ENCODE measurements around the gene IRAK1.
"Not testable (repeated sequence)": the region's sequence is repeated elsewhere in the genome, so short reads cannot be mapped to it uniquely, and the experiment has no call there.

The IRAK1 gene

DNA sequence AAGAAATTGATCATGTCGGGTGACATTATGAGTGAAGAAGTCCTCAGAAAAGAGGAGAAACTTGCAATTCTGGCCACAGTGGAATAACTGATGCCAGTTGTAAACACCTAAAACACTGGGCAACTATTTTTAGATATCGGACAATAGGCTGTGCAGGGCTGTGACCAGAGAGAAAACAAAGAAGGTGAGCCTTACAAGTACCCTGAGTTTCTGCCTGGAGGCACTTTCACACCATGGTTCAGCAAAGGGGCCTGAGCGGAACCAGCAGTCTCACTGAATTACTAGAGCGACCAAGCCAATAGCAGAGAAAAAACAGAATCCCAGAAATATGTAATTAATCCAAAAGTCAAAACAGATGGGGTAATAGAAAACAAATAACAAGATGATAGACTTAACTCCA lies 11.2 kb downstream of the IRAK1 start:
- no peak overlapping the region for H3K4me3 ChIP-seq (ENCODE audit: low read depth, low read length)
- no peak for DNase-seq (ENCODE audit: low read depth)

DNA sequence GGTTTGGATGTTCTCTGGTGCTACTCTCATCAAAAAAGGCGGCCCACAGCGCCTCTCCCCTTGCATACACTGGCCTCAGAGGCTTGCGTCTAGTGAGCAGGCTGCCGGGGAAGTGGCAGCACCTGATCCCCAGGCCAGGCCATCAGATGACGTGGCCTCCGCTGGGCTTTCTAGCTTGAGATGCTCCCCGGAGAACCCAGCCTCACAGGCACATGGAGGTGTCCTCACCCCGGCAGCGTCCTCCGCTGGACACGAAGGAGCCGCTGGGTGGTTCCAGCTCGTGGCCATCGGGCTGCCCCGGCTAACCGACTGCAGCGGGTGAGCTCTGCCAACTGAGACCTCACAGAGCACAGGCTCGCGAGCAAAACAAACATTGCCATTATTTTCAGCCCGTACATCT lies 12.8 kb downstream of the IRAK1 start:
- no peak for DNase-seq (ENCODE audit: low read depth)
- H3K4me3 ChIP-seq (ENCODE audit: low read depth, low read length), result no peak overlapping the region

GRCh38 chrX:154004315-154004714 lies 15.4 kb downstream of the IRAK1 start:
- DNase-seq (ENCODE audit: low read depth), result no peak
- H3K4me3 ChIP-seq (ENCODE audit: low read depth, low read length), result no peak overlapping the region

- DNase-seq (ENCODE audit: low read depth), result peak; percentile 25
- no peak overlapping the region for H3K4me3 ChIP-seq (ENCODE audit: low read depth, low read length)
Observed at GRCh38 chrX:154002215-154002719, 17.4 kb downstream of the IRAK1 start.

- H3K4me3 ChIP-seq (ENCODE audit: low read depth, low read length), result no peak overlapping the region
- no peak for DNase-seq (ENCODE audit: low read depth)
Observed at GRCh38 chrX:154000051-154000450, 19.7 kb downstream of the IRAK1 start.

GRCh38 chrX:153999359-154000037 lies 20.2 kb downstream of the IRAK1 start:
- no peak overlapping the region for H3K4me3 ChIP-seq (ENCODE audit: low read depth, low read length)
- no peak for DNase-seq (ENCODE audit: low read depth)

DNA sequence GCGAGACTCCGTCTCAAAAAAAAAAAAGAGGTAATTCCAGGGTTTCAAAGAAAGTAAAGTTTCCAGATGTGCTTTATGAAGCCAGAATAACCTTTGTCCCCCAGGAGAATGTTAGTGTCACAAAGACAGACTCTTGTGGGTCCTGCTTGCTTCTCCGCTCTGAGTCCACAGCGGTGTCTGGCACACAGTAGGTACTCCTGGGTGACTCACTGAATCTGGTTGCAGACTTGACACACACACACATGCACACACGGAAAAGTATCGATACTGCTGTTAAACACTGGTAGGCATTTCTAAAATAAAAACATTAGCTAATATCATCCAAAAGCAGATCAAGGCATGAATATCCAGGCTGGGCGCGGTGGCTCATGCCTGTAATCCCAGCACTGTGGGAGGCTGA lies 24.2 kb downstream of the IRAK1 start:
- no peak for DNase-seq (ENCODE audit: low read depth)
- H3K4me3 ChIP-seq (ENCODE audit: low read depth, low read length), result no peak overlapping the region

DNA sequence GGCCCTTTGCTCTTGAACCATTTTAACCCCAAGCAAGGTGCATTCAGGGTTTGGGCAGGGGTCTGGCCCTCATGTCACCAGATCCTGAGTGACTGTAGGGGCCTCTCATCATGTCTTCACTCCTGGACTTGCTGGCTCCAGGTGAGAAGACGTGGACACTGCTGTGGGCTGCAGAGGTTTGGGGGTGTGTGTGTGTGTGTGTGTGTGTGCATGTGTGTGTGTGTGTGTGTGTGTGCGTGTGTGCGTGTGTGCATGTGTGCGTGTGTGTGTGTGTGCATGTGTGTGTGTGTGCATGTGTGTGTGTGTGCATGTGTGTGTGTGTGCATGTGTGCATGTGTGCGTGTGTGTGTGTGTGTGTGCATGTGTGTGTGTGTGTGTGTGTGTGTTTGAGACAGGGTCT lies 25.3 kb downstream of the IRAK1 start:
- DNase-seq (ENCODE audit: low read depth); H3K4me3 ChIP-seq (ENCODE audit: low read depth, low read length): not testable (repeated sequence)

GRCh38 chrX:153993978-153994377 lies 25.7 kb downstream of the IRAK1 start:
- DNase-seq (ENCODE audit: low read depth), result no peak

DNA sequence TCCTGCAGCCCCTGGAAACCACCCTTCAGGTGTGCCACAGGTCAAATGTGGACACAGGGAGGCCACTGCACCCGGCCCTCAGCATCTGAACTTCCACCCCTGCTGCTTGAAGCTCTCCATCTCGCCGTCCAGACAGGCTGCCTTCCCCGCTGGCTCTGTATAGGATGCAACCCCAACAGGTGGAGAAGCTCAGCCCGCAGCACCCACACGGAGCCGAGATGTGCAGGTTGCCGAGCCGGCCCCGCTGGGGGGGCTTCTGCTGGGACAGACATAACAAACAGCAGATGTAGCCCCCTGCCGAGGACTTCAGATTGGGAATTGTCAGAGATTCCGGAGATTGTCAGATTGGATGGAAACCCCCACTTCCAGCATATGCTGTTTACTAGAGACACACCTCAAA lies 26.6 kb downstream of the IRAK1 start:
- DNase-seq (ENCODE audit: low read depth), result no peak

More at GRCh38 chrX:153993978-153994377, 25.7 kb downstream of the IRAK1 start:
- H3K4me3 ChIP-seq (ENCODE audit: low read depth, low read length), result no peak overlapping the region

DNA sequence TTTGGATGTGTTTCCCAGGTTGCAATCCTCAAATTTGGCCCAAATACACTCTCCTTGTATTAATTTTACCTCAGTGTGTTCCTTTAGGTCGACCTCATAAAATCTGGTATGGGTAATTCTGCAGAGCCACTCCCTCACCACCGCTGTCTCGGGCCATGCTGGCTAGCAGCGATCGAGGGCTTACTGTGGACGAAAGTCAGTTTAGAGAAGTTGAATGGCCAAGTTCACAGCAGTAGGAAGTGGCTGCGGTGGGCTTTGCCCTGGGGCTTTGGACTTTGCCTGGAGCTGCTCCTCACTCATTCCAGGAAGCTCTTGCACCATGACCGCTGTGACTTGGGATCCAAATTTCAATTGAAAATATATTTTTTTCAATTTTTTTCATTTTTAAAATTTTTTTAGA lies 27.5 kb downstream of the IRAK1 start:
- no peak for DNase-seq (ENCODE audit: low read depth)
- H3K4me3 ChIP-seq (ENCODE audit: low read depth, low read length), result no peak overlapping the region

More for the DNA sequence above, 26.6 kb downstream of the IRAK1 start:
- no peak overlapping the region for H3K4me3 ChIP-seq (ENCODE audit: low read depth, low read length)

DNA sequence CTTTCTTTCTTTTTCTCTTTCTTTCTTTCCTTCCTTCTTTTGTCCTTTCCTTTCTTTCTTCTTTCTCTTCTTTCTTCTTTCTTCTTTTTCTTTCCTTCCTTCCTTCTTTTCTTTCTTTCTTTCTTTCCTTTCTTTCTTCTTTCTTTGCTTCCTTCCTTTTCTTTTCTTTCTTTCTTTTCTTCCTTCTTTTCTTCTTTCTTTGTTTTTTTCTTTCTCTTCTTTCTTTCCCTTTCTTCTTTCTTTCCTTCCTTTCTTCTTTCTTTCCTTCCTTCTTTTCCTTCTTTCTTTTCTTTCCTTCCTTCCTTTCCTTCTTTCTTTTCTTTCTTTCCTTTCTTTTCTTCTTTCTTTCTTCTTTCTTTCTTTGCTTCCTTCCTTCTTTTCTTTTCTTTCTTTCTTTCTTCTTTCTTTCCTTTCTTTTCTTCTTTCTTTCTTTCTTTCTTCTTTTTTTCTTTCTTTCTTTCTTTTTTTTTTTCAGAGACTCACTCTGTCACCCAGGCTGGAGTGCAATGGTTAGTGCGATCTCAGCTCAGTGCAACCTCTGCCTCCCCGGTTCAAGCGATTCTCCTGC lies 28.6 kb downstream of the IRAK1 start:
- no peak for DNase-seq (ENCODE audit: low read depth)
- H3K4me3 ChIP-seq (ENCODE audit: low read depth, low read length), result no peak overlapping the region

- H3K4me3 ChIP-seq (ENCODE audit: low read depth, low read length), result no peak overlapping the region
- no peak for DNase-seq (ENCODE audit: low read depth)
Observed at GRCh38 chrX:153989973-153990655, 29.6 kb downstream of the IRAK1 start.

- no peak overlapping the region for H3K4me3 ChIP-seq (ENCODE audit: low read depth, low read length)
- no peak for DNase-seq (ENCODE audit: low read depth)
Observed at GRCh38 chrX:153988493-153988892, 31.2 kb downstream of the IRAK1 start.

- no peak overlapping the region for H3K4me3 ChIP-seq (ENCODE audit: low read depth, low read length)
- DNase-seq (ENCODE audit: low read depth), result no peak
Observed at GRCh38 chrX:153984351-153985178, 35.1 kb downstream of the IRAK1 start.

DNA sequence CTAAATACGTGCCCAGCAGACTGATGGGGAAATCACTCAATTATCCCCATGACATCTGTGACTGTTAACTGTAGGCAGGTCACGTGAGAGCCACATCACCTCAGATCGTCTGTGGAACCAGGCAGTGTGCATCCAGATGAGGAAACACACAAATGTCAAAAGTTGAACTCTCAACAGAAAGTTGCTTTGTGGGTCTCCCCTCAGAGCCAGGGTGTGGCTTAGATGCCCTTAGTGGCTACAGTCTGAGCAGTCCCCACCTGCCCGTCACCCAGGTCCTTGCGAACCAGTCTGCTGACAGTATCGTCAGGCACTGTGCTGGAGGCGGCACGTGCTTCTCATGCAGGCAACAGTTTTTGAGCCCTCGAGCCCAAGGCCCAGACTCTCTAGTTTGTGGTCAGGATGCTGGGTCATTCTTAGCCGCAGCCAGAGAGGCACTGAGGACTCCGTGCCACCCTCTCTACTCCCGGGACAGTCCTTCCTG lies 36.3 kb downstream of the IRAK1 start:
- H3K4me3 ChIP-seq (ENCODE audit: low read depth, low read length), result no peak overlapping the region
- DNase-seq (ENCODE audit: low read depth), result no peak

GRCh38 chrX:153981771-153982533 lies 37.8 kb downstream of the IRAK1 start:
- no peak for DNase-seq (ENCODE audit: low read depth)
- no peak overlapping the region for H3K4me3 ChIP-seq (ENCODE audit: low read depth, low read length)

DNA sequence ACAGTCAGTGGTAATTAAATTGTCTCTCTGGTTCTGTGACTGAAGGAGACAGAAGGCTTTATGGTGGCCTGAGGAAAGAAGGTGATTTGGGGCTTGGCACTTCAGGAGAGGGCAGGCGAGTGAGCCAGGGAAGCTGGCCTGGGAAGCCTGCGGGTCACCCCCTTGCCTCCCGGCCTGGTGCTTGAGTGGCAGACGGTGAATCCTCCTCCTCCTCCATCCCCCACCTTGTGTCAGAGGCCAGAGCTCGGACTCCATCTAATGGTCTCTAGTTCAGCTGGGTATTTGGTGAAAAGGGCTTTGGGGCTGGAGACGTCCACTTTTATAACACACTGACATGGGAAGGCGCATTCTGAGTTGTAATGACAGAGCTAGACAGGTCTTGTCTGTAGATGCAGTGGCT lies 38.5 kb downstream of the IRAK1 start:
- H3K4me3 ChIP-seq (ENCODE audit: low read depth, low read length), result no peak overlapping the region
- DNase-seq (ENCODE audit: low read depth), result no peak

DNA sequence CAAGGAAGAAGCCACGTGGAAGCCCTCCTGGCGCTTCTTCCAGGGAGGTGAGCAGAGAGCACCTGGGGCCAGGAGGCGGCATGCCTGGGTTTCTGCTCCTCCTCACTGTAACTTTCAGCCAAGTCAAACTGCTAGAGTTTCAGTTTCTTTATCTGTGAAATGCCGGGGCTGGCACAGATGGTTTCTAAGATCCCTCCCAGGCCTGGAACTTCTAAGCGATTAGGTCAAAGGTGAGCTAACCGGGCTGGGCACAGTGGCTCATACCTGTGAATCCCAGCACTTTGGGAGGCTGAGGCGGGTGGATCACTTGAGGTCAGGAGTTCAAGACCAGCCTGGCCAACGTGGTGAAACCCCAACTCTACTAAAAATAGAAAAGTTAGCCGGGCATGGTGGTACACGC lies 39.3 kb downstream of the IRAK1 start:
- not testable (repeated sequence) for DNase-seq (ENCODE audit: low read depth); H3K4me3 ChIP-seq (ENCODE audit: low read depth, low read length)

Measured in skeletal muscle cell (primary cell).